Brain pericyte (primary cell): ENCODE results near the gene OR51A4.
"Not testable (repeated sequence)": the region's sequence is repeated elsewhere in the genome, so short reads cannot be mapped to it uniquely, and the experiment has no call there.

Experiments
- DNase-seq: peaks from one replicate; pipeline ENCODE4 v3.0.0-alpha.2; 2012; ENCODE audit warnings: low read depth, low spot score

OR51A4 gene, protein sequence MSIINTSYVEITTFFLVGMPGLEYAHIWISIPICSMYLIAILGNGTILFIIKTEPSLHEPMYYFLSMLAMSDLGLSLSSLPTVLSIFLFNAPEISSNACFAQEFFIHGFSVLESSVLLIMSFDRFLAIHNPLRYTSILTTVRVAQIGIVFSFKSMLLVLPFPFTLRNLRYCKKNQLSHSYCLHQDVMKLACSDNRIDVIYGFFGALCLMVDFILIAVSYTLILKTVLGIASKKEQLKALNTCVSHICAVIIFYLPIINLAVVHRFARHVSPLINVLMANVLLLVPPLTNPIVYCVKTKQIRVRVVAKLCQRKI

DNA sequence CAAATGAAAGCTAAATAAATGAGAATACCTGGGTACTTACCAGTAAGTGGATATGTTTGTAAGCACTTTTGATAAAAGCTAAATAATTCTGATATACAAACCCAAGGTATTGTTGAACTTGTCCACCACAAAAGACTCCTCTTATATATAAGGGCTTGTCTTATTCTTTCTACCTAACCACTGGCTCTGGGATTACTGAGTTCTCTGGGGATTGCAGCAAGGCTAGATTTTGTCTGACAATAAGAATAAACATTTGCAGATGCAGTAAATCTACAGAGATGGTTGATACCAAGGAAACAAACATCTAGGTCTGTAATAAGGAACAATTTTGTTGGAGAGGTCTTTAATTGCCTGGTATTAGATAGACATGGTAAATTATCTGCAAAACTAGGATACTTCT, at the start of gene OR51A4:
Gene OR51A4 (minus strand): TSS at position 101 of the 400 bp plus-strand sequence. CDS start 505 bp downstream, outside the sequence.
- no peak for DNase-seq

DNA sequence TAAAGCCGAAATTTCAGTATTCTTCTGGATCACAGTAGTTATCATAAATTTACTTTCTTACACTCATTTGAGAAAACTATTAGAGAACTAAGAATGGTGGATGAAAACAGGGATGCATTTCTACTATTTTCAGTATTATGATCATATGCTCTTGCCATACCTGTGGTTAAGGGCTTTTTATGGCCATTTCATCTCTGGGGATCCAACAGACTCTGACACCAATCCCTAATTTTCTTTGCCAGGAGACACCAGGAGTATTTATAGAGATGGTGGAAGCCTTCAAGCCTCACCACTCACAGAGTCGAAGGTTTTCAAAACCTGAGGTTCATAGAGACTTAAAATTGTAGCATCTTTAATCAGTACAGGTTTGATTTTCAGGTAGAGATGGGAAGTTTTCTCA, 47.1 kb upstream of the OR51A4 start, which contains the start of gene OR51L1:
Gene OR51L1 (plus strand): TSS at position 301 of the 400 bp plus-strand sequence. CDS start 4,132 bp downstream, outside the sequence.
- no peak for DNase-seq

DNA sequence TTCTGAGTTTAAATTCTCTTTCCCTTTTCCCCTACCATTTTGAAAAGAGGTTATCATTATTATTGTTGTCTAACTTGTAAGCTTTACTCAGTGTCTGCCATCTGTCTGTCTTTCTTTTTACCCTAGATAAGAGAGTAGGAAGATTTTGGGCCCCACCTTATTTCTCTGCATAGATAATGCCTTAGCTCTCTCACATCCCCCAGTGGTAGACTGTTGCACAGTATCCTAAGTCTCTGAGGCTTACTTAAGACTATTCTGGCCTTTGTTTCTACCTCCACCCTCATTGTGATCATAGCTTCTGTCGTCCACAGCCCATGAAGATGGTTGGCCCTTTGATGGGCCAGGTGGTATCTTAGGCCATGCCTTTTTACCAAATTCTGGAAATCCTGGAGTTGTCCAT, 43.7 kb upstream of the OR51A4 start:
- DNase-seq: no peak

DNA sequence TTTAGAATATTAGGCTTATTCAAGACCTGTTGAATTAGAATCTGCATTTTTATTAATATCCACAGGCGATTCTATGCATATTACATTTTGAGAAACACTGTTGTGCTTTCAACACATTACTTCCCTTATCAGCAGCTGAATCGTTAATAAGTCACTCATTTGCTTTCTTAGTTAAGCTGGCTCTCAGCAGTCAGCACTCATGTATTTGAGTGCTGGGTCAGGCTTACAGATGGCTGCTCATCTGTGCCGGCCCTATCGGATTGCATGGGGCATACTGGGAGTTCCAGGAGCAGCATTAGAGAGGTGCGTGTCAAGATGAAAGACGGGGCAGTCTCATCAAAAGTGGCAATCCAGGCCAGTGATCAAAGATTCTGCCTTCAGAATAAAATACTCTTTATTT, 36.4 kb upstream of the OR51A4 start:
- no peak for DNase-seq

DNA sequence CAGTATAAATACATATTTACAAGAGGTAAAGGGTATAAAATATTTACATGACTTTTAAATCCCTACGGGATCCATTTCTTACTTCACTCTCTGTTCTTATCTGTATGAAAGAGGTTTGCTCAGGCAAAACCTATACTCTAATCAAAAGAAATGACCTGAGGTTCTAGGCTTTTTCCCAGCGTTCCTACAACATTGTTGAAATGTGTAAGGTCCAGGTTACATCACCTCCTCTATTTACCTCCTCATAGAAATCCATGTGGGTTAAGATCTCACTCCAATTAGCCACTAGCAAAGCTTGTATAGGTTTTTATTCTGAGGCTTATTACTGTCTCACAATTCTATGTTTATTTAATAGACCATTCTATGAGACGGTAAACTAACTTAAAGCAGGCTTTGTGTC, 35.3 kb upstream of the OR51A4 start:
- no peak for DNase-seq

DNA sequence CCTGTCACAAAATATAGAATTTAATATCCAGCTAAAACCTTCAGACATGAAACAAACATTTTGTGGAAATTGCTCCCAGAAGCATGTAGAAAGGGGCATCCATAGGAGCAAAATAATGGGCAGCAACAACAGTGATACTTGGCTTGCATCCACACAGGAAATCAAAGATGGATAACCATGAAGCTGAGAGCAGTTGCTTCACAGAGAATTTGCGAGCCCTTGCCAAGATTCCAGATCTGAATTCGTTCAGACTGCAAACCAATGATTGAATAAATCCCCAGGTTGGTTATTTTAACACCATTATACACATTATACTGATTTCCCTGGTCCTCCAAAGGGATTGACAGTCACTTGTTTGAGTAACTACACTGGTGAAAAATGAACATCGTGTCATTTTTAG, 31.6 kb upstream of the OR51A4 start:
- no peak for DNase-seq

DNA sequence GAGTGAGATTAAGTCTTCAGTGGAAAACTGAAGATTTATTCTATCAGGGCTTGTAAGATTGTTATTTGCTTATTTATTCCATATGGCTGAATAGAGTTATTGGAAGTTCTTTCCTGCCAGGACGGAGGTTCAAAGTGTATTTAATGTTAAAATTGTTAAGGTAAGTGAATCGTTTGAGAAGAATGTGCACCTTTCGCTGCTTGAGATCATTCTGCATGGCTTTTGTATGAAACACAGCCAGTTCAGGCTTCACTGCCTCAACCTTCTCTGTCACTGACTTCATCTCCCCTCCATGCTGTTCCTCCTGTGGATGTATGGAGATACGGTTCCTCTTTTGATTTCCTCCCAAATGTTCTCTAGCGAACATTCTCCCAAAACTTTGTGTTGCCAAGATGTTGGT, 28.0 kb upstream of the OR51A4 start:
- no peak for DNase-seq

DNA sequence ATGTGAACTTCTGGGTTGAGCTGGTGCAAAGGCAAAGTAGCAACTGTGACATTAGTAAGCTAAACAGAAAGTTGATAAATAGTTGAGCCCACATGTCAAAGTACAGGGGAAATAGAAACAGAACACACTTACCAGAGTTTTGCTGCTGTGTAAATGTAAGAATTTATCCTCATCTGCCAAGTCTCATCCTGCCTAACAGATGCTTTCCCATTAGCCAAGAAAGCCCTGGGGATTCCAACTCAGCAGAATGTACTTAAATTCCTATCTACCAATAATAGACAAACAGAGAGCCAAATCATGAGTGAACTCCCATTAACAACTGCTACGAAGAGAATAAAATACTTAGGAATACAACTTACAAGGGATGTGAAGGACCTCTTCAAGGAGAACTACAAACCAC, 15.4 kb upstream of the OR51A4 start:
- no peak for DNase-seq

DNA sequence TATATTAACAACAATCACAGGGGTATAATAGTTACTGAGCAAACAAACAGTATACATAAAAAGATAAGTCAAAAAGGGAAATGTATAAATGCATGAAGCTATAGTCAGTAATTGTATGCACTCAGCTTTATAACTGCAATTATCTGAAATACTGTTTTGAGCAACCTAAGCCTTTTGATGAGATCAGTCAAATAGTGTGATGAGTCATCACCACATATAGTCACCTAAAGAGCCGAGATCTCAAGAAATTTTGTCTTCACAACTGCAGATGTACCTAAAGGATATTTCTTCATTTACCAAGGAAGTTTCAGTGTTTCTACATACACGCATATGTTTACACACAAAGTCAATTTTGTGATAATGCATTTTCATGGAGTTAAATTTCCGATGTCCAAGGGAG, 13.5 kb upstream of the OR51A4 start:
- DNase-seq: no peak

DNA sequence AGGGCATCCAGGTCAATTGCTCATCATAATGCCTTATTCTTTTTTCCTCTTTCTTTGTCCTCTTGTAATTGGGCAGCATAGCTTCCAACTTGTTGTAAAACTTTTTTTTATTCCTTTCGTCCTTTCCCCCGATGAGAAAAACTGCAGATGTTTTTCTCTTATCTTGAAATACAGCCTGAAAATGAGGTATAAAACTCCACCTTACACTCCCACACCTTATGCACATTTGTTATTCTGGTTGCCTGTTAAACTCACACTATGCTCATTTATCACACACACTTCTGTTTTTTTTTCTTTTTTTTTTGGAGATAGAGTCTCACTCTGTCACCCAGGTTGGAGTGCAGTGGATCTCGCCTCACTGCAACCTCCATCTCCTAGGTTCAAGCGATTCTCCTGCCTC, 10.0 kb upstream of the OR51A4 start:
- no peak for DNase-seq

DNA sequence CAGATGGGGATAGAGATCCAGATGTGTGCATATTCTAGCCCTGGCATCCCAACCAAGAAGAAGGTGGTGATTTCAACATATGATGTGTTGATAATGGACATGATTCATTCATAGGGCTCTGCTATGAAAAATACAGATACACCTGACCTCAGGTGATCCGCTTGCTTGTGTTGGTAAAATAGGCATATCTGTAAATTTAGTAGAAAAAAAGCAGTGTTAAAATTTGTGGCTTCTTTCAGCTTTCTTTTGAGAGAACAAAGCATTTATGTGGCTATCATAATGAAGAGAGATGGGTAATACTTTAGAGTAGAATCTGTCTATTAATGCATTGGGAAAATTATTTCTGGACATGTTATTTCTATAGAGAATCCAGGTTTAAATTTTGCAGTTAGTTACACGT, 8.2 kb upstream of the OR51A4 start, which contains the start of gene OR51A2:
Gene OR51A2 (minus strand): TSS at position 101 of the 400 bp plus-strand sequence. CDS start 0 bp downstream, at position 101.
- DNase-seq: not testable (repeated sequence)

DNA sequence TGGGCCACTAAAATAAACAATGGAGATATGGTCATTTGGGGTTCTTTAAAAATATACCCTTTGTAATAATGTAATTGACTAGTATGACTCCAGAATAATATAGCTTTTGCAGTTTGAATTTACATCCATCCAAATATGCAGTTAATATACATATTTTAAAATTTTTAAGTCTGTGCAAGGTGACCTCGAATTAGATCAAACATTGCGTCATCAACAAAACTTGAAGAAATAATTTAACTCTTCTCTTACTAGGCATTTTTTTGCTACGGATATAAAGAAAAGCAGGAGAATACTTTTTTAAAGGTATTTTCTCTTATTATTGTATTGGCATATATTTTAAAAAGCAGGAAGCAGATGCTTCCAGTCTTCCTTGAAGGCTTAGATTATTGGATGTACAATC, 10.7 kb downstream of the OR51A4 start:
- no peak for DNase-seq

DNA sequence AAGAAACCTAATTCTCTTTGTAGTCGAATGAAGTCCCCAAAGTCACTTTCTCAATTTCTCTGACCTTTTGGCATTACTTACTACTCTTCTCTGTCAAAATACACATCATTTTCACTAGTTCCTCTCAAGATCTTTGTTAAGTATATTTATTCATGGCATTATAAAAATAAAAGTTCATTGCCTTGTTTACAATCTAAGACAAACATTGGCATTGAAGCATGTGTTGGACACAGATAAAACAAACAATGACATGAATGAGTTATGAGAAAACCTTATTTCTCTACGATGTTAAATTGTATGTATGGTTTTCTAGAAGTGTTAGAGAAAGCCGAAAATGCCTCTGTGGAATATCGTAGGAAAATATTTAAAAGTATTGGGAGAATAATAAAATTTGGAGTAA, 14.7 kb downstream of the OR51A4 start:
- no peak for DNase-seq

DNA sequence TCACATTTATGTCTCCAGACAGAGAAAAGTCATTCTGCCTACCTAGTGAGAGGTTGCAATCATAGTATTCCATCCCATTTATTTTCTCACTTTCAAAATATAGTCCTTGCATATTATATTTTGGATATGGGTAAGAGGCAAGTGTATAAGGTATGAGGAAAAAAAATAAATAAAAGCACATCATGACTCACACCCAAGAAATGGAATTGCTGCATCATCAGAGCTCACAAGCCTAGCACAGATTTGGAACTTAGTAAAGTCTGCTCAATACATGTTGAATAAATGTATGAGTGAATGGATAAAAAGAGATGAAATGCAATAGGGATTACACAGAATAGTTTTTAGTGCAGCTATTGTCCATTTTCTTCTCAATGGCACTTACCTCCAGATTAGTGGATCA, 20.8 kb downstream of the OR51A4 start:
- DNase-seq: no peak

DNA sequence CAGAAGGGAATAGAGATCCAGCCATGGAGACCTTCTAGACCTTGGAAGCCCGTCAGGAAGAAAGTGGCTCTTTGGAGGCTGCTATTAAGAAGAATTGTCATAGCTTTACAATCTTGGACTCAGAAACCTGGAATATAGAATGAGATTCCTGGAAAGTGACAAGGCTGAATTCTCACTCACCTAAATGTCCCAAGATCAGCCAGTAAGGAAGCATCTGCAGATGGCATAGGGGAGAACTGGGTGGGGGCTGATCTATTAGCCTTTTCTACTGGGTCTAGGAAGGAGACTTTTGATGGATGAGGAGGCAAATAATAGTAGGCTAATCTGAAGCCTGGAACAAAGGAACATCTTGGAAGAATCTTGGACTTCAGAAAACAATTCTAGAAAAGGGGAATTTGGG, 23.2 kb downstream of the OR51A4 start, which contains the start of gene OR51G1:
Gene OR51G1 (minus strand): TSS at position 101 of the 400 bp plus-strand sequence. CDS start 0 bp downstream, at position 101.
- no peak for DNase-seq

DNA sequence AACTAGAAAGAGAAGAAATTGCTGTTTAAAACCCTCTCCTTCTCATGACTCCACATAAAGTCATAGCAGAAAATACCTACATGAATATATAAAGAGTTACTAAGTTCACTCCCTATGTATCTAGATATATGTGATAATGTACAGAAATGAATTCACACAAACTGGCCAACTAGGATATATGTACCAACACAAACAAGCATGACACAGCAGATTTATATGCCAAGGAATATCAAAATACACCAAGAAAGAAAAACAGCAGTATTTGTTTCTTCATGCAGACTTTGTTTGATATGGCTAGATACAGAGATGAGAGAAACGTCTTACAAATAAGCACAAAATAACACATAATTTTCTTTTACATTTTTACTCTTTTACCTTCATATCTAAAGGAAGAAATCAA, 25.1 kb downstream of the OR51A4 start:
- DNase-seq: no peak

DNA sequence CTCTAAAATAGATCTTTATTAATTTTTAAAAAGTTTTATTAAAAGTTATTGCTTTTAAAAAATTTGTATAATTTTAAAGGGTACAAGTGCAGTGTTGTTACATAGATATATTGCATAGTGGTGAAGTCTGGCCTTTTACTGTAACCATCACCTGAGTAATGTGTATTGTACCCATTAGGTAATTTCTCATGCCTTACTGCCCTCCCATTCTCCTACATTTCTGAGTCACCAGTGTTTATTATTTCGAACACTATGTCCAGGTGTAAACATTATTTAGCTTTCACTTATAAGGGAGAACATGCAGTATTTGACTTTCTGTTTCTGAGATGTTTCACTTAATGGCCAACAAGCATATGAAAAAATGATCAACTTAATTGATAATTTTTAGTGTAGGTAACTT, 25.6 kb downstream of the OR51A4 start:
- no peak for DNase-seq

DNA sequence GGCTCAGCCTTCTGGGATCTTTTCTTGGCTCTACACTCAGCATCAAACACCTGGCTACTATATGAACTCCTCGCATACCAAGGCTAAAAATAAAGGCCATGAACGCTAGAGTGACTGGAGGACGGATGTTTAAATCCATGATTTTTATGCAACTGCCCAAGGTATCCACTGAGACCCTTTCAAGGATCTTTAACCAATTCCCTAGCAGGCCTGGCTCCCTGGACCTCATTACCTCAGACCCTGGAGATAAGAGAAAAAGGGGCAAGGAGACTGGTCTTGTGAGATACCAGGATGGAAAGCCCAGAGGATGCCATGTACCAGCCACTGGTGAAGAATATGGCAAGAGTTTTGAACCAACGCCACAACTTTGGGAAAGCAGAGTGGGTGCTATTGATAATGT, 28.2 kb downstream of the OR51A4 start, which contains the start of gene OR51G2:
Gene OR51G2 (minus strand): TSS at position 101 of the 400 bp plus-strand sequence. CDS start 3,687 bp downstream, outside the sequence.
- no peak for DNase-seq

DNA sequence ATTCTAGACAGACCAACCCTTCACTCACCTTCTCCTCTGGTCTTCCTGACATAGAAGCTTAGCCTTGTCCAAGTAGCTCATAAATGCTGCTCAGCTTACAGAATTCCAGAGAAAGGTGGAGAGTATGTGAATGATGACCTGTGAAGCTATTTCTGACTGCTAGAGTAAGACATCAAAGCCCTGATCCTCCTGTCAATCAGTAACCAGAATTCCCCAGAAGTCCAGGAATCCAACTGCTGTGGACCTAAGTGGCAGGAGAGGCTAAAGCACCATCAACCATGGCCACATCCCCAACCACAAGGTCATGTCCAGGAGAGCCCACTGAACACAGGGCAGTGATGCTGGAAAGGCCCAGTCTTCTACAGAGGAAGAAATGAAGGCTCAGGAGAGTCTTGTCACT, 30.8 kb downstream of the OR51A4 start:
- DNase-seq: no peak

DNA sequence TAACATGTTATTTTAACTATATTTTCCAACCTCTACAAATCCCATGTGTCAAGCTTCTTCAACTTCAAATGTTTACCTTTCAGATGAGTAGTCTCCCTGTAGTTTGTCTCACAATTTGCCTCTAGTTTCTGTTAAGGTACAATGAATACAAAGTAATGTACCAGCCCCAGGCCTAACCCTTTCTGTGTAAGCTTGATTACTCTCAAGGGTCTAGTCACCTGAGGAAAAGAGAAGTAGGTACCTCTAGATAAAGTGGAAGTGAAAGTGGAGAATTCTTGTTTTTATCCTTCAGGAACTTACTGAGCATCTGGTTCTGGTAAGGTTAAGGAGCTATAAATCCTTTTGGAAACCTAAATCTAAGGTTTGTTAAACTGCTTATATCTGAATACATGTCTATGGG, 43.9 kb downstream of the OR51A4 start, which contains the start of gene OR51A7:
Gene OR51A7 (plus strand): TSS at position 300 of the 400 bp plus-strand sequence. CDS start 3,587 bp downstream, outside the sequence.
- DNase-seq: no peak
